ENCODE results near the gene TMEM132C. TPM values are rescaled to one million over a fixed set of nuclear protein-coding genes. Genes with fewer than 3 reads are reported as not detected.
"Not testable (repeated sequence)": the region's sequence is repeated elsewhere in the genome, so short reads cannot be mapped to it uniquely, and the experiment has no call there.

Gene TMEM132C
- total RNA-seq, 4 donors from 2014 or later = 2.4 to 5.5 (median 3.3) TPM

- no peak for ATAC-seq
- WGBS, 2 donors (ENCODE audit: low coverage in 1 of 2) = 63 to 84% methylated on average over 2 of the region's 2 CpGs
- Histone ChIP-seq H3K4me1 (no peaks in the 10 kb centered on the region), H3K36me3 (no peaks in the 10 kb centered on the region), H3K27ac (no peak overlapping the region), H3K27me3 (peaks cover 31% of the 10 kb centered on the region), H3K9me3 (peaks cover 0 to 37% (median 0%) of the 10 kb centered on the region in 3 donors), H3K4me3 (no peak overlapping the region)
- TF ChIP-seq POLR2AphosphoS5 (IDR thresholded peaks at IDR 0.05) = no peak
- no peak for TF ChIP-seq POLR2A (IDR thresholded peaks at IDR 0.05)
- no peak for TF ChIP-seq EP300 (IDR thresholded peaks at IDR 0.05)
- TF ChIP-seq CTCF (IDR thresholded peaks at IDR 0.05) = no peak
Observed at GRCh38 chr12:128240745-128241144, 26.2 kb upstream of the TMEM132C start.

GRCh38 chr12:128245121-128245520 lies 21.8 kb upstream of the TMEM132C start:
- H3K9me3 ChIP-seq = peaks cover 0 to 22% (median 0%) of the 10 kb centered on the region in 3 donors
- H3K36me3 ChIP-seq = no peaks in the 10 kb centered on the region
- TF ChIP-seq EP300 (IDR thresholded peaks at IDR 0.05) (no peak), POLR2AphosphoS5 (IDR thresholded peaks at IDR 0.05) (no peak), POLR2A (IDR thresholded peaks at IDR 0.05) (no peak), CTCF (IDR thresholded peaks at IDR 0.05) (no peak)
- H3K27ac ChIP-seq = no peak overlapping the region
- ATAC-seq = no peak
- H3K4me1 ChIP-seq = no peaks in the 10 kb centered on the region
- H3K4me3 ChIP-seq = no peak overlapping the region
- peaks cover 12% of the 10 kb centered on the region for H3K27me3 ChIP-seq
- 78 to 86% methylated on average over 1 to 2 of the region's 2 CpGs for WGBS, 2 donors (ENCODE audit: low coverage in 1 of 2)

GRCh38 chr12:128245905-128246304 lies 21.1 kb upstream of the TMEM132C start:
- Histone ChIP-seq H3K4me3 (no peak overlapping the region), H3K27me3 (peaks cover 12% of the 10 kb centered on the region), H3K4me1 (no peaks in the 10 kb centered on the region), H3K9me3 (peaks cover 0 to 22% (median 0%) of the 10 kb centered on the region in 3 donors), H3K27ac (no peak overlapping the region), H3K36me3 (no peaks in the 10 kb centered on the region)
- no peak for TF ChIP-seq CTCF (IDR thresholded peaks at IDR 0.05)
- TF ChIP-seq EP300 (IDR thresholded peaks at IDR 0.05) = no peak
- TF ChIP-seq POLR2AphosphoS5 (IDR thresholded peaks at IDR 0.05) = no peak
- no peak for TF ChIP-seq POLR2A (IDR thresholded peaks at IDR 0.05)
- WGBS, 2 donors (ENCODE audit: low coverage in 1 of 2) = 45 to 49% methylated on average over 5 to 7 of the region's 7 CpGs
- no peak for ATAC-seq

- Histone ChIP-seq H3K4me1 (no peaks in the 10 kb centered on the region), H3K4me3 (no peak overlapping the region), H3K9me3 (peaks cover 0 to 20% (median 0%) of the 10 kb centered on the region in 3 donors), H3K27me3 (no peaks in the 10 kb centered on the region), H3K27ac (no peak overlapping the region), H3K36me3 (no peaks in the 10 kb centered on the region)
- TF ChIP-seq CTCF (IDR thresholded peaks at IDR 0.05) (no peak), POLR2A (IDR thresholded peaks at IDR 0.05) (no peak), POLR2AphosphoS5 (IDR thresholded peaks at IDR 0.05) (no peak), EP300 (IDR thresholded peaks at IDR 0.05) (no peak)
- WGBS, 2 donors (ENCODE audit: low coverage in 1 of 2) = 77 to 83% methylated on average over 4 to 7 of the region's 8 CpGs
- no peak for ATAC-seq
Observed at GRCh38 chr12:128250096-128250495, 16.9 kb upstream of the TMEM132C start.

- ATAC-seq = not testable (repeated sequence)
Observed at GRCh38 chr12:128253829-128254228, 13.1 kb upstream of the TMEM132C start.

More at GRCh38 chr12:128253829-128254228, 13.1 kb upstream of the TMEM132C start:
- H3K27ac ChIP-seq, H3K36me3 ChIP-seq, H3K4me3 ChIP-seq, H3K4me1 ChIP-seq: not testable (repeated sequence)
- H3K27me3 ChIP-seq = peaks cover 16% of the 10 kb centered on the region
- peaks cover 0 to 18% (median 0%) of the 10 kb centered on the region in 3 donors for H3K9me3 ChIP-seq
